ENCODE measurements around the gene EML4. TPM values are rescaled to one million over a fixed set of nuclear protein-coding genes. Genes with fewer than 3 reads are reported as not detected.

Gene EML4
- total and polyA plus RNA-seq, 9 of the 15 experiments (the other 6 are each of a cell fraction or from before 2014, with no cell fraction given): 14.7 to 48.3 (median 36.5) TPM

GRCh38 chr2:42359965-42360483, 190.9 kb downstream of the EML4 start (continued):
- TF ChIP-seq MAFG (tag; conservative IDR thresholded peaks at IDR 0.05): no peak
- TF ChIP-seq ZNF165 (CRISPR knock-in tag; IDR thresholded peaks at IDR 0.05; ENCODE audit: borderline replicate concordance): no peak
- peak in 1 of 2 experiments; percentile 67; a peak in 3 of 4 replicates for TF ChIP-seq HDAC1 (IDR thresholded peaks at IDR 0.05)
- TF ChIP-seq ZNF655 (CRISPR knock-in tag; IDR thresholded peaks at IDR 0.05): no peak
- peak; percentile 81 for TF ChIP-seq DPF2 (IDR thresholded peaks at IDR 0.05)
- TF ChIP-seq DEAF1 (CRISPR knock-in tag; IDR thresholded peaks at IDR 0.05): no peak
- peak in 1 of 2 experiments; percentile 67; a peak in 1 of 4 replicates for TF ChIP-seq ZMIZ1 (IDR thresholded peaks at IDR 0.05; ENCODE audit: low read depth in 2 of 2, low read length in 2 of 2)
- no peak for TF ChIP-seq IFI16 (CRISPR knock-in tag; IDR thresholded peaks at IDR 0.05)
- TF ChIP-seq FOXK2 (conservative IDR thresholded peaks at IDR 0.05 in 1 of 2, IDR thresholded peaks at IDR 0.05 in 1 of 2; ENCODE audit: low read depth in 2 of 2): peak in 1 of 2 experiments; percentile 57; a peak in 1 of 4 replicates
- TF ChIP-seq SFPQ (IDR thresholded peaks at IDR 0.05; ENCODE audit: low read depth, low read length): no peak
- TF ChIP-seq CUX1 (CRISPR knock-in tag; IDR thresholded peaks at IDR 0.05): no peak
- no peak for TF ChIP-seq ZNF583 (CRISPR knock-in tag; IDR thresholded peaks at IDR 0.05)
